GM23338 (cell line): ENCODE results near the gene SLCO4A1. TPM values are rescaled to one million over a fixed set of nuclear protein-coding genes. Genes with fewer than 3 reads are reported as not detected.

Experiments
- ATAC-seq: fragments of 200-7000 bp; cut with Tn5 transposase; 3 replicates; pipeline ENCODE4 v1.9.1; 2020
- DNase-seq: peaks from one replicate; pipeline ENCODE4 v3.0.0-alpha.2; 2015; ENCODE audit warnings: low spot score
- H2AFZ ChIP-seq: fragments of 200-600 bp; sonication (generic); 2 replicates; pipeline ENCODE4 v1.8.0; 2016; ENCODE audit warnings: antibody characterized with exemption, mild to moderate bottlenecking, moderate library complexity
- H3F3A ChIP-seq: fragments of 200-600 bp; sonication (generic); replicated peaks from 2 replicates; pipeline ENCODE4 v1.8.0; 2017; ENCODE audit warnings: antibody characterized with exemption, mixed run types, low read depth
- H3K27ac ChIP-seq: fragments of 200-600 bp; sonication (generic); 2 replicates; pipeline ENCODE4 v1.6.1; 2016; ENCODE audit warnings: low read depth
- H3K27me3 ChIP-seq: fragments of 200-600 bp; sonication (generic); 2 replicates; pipeline ENCODE4 v1.8.0; 2016; ENCODE audit warnings: mild to moderate bottlenecking, mixed run types, moderate library complexity; ENCODE audit not compliant: insufficient read depth
- H3K36me3 ChIP-seq: fragments of 200-600 bp; sonication (generic); 2 replicates; pipeline ENCODE4 v1.8.0; 2016; ENCODE audit warnings: mild to moderate bottlenecking; ENCODE audit not compliant: insufficient read depth
- H3K4me1 ChIP-seq: fragments of 200-600 bp; sonication (generic); 2 replicates; pipeline ENCODE4 v1.8.0; 2016; ENCODE audit warnings: mild to moderate bottlenecking, moderate library complexity; ENCODE audit not compliant: insufficient read depth
- H3K4me2 ChIP-seq: fragments of 200-600 bp; sonication (generic); 2 replicates; pipeline ENCODE4 v1.7.1; 2017; ENCODE audit warnings: mixed run types
- H3K4me3 ChIP-seq: fragments of 200-600 bp; sonication (generic); 2 replicates; pipeline ENCODE4 v1.6.1; 2016; ENCODE audit warnings: mixed run types
- H3K79me2 ChIP-seq: fragments of 200-600 bp; sonication (generic); replicated peaks from 2 replicates; pipeline ENCODE4 v1.8.0; 2017; ENCODE audit warnings: mild to moderate bottlenecking; ENCODE audit not compliant: insufficient read depth
- H3K9me2 ChIP-seq: fragments of 200-600 bp; sonication (generic); 2 replicates; pipeline ENCODE4 v1.8.0; 2017; ENCODE audit not compliant: insufficient read depth
- H4K20me1 ChIP-seq: fragments of 200-600 bp; sonication (generic); replicated peaks from 2 replicates; pipeline ENCODE4 v1.8.0; 2017; ENCODE audit warnings: mild to moderate bottlenecking; ENCODE audit not compliant: insufficient read depth
- H3K27ac Mint-ChIP-seq: 2 replicates; pipeline ENCODE4 v1.8.0; 2020; ENCODE audit warnings: inconsistent platforms, mild to moderate bottlenecking, moderate library complexity, mixed read lengths
- H3K27me3 Mint-ChIP-seq: 3 replicates; pipeline ENCODE4 v1.8.0; 2022; ENCODE audit warnings: low read depth, mild to moderate bottlenecking, moderate library complexity, mixed read lengths, inconsistent platforms; ENCODE audit not compliant: insufficient read depth, poor library complexity
- H3K36me3 Mint-ChIP-seq: 3 replicates; pipeline ENCODE4 v1.8.0; 2021; ENCODE audit warnings: low read depth, mild to moderate bottlenecking, inconsistent platforms, moderate library complexity, mixed read lengths
- H3K4me1 Mint-ChIP-seq: 3 replicates; pipeline ENCODE4 v1.8.0; 2020; ENCODE audit warnings: mild to moderate bottlenecking, inconsistent platforms, mixed read lengths
- H3K4me3 Mint-ChIP-seq: 3 replicates; pipeline ENCODE4 v1.8.0; 2021; ENCODE audit warnings: moderate library complexity, mild to moderate bottlenecking, inconsistent platforms, mixed read lengths
- H3K9me3 Mint-ChIP-seq: 3 replicates; pipeline ENCODE4 v1.8.0; 2020; ENCODE audit warnings: moderate library complexity, mild to moderate bottlenecking, inconsistent platforms, mixed read lengths
- CREB1 ChIP-seq: fragments of 250-450 bp; sonication (Bioruptor Pico); IDR thresholded peaks from 2 replicates; pipeline ENCODE4 v1.5.0; 2020; ENCODE audit warnings: low read depth, mild to moderate bottlenecking, moderate library complexity
- CTCF ChIP-seq, 2 experiments: fragments of 200-600 bp in 1 of 2; sonication (generic) in 1 of 2; conservative IDR thresholded peaks; 2 replicates each; pipeline versions ENCODE4 v1.5.1 to v1.6.1; 2016 to 2017; ENCODE audit warnings: antibody characterized with exemption in 2 of 2, low read depth in 2 of 2, mild to moderate bottlenecking in 2 of 2, moderate library complexity in 1 of 2
- EZH2 ChIP-seq: fragments of 200-600 bp; sonication (generic); IDR thresholded peaks from one replicate; pipeline ENCODE4 v1.8.0; 2017; ENCODE audit warnings: antibody characterized with exemption, mild to moderate bottlenecking, low read depth; ENCODE audit not compliant: unreplicated experiment
- EZH2phosphoT487 ChIP-seq: fragments of 200-600 bp; sonication (generic); IDR thresholded peaks from one replicate; pipeline ENCODE4 v1.8.1; 2018; ENCODE audit warnings: antibody characterized with exemption; ENCODE audit not compliant: unreplicated experiment
- JUNB ChIP-seq: IDR thresholded peaks from one replicate; pipeline ENCODE4 v1.6.1; 2016; ENCODE audit warnings: antibody characterized with exemption; ENCODE audit not compliant: unreplicated experiment
- NANOG ChIP-seq: IDR thresholded peaks from 2 replicates; pipeline ENCODE4 v1.6.1; 2016; ENCODE audit warnings: antibody characterized with exemption, borderline replicate concordance
- POLR2AphosphoS5 ChIP-seq: IDR thresholded peaks from 2 replicates; pipeline ENCODE4 v1.6.1; 2016; ENCODE audit warnings: antibody characterized with exemption, low read depth
- REST ChIP-seq: IDR thresholded peaks from one replicate; pipeline ENCODE4 v1.6.1; 2018; ENCODE audit warnings: antibody characterized with exemption; ENCODE audit not compliant: unreplicated experiment
- STAT1 ChIP-seq: IDR thresholded peaks from one replicate; pipeline ENCODE4 v1.6.1; 2016; ENCODE audit warnings: antibody characterized with exemption; ENCODE audit not compliant: unreplicated experiment
- ZNF114 ChIP-seq: fragments of 250-450 bp; sonication (Bioruptor Pico); IDR thresholded peaks from 2 replicates; pipeline ENCODE4 v1.5.0; 2020; ENCODE audit warnings: mild to moderate bottlenecking, moderate library complexity
- ZNF331 ChIP-seq: fragments of 250-450 bp; sonication (Bioruptor Pico); IDR thresholded peaks from 2 replicates; pipeline ENCODE4 v1.5.0; 2020; ENCODE audit warnings: low read depth, mild to moderate bottlenecking, moderate library complexity
- polyA plus RNA-seq: library from polyadenylated mRNA; unstranded; fragments of >200 nt; fragmentation: Nextera tagmentation; extraction: Ambion mirVana; gene quantifications from 2 replicates; pipeline ENCODE4 v1.2.1, GENCODE V29; 2016
- total RNA-seq: library from RNA; depleted of rRNA; stranded (reverse); fragments of >200 nt; shearing (Covaris generic); gene quantifications from 2 replicates; pipeline ENCODE4 v1.2.3, GENCODE V29; 2014
- TF ChIP-seq, protein P1 (sequence below): IDR thresholded peaks from 2 replicates; pipeline ENCODE4 v1.6.1; 2016; ENCODE audit warnings: antibody characterized with exemption
- TF ChIP-seq, protein P2 (sequence below): fragments of 250-450 bp; sonication (Bioruptor Pico); IDR thresholded peaks from 2 replicates; pipeline ENCODE4 v1.5.0; 2020; ENCODE audit warnings: mild to moderate bottlenecking, moderate library complexity

SLCO4A1 gene
- total and polyA plus RNA-seq, 2 experiments from 2014 or later, result 28.5 to 41.6 TPM

GRCh38 chr20:62685781-62686555, 43.7 kb downstream of the SLCO4A1 start:
- Mint-ChIP-seq H3K4me1 (peaks cover 16% of the 10 kb centered on the region), H3K4me3 (no peak overlapping the region), H3K27ac (no peak overlapping the region), H3K36me3 (no peaks in the 10 kb centered on the region), H3K9me3 (no peaks in the 10 kb centered on the region; the same call in 2 of the 3 replicates), H3K27me3 (peaks cover 15% of the 10 kb centered on the region)
- DNase-seq, result no peak
- Histone ChIP-seq H3K36me3 (no peaks in the 10 kb centered on the region), H4K20me1 (no peaks in the 10 kb centered on the region), H3K9me2 (no peaks in the 10 kb centered on the region), H3K27me3 (no peaks in the 10 kb centered on the region), H3F3A (no peaks in the 10 kb centered on the region), H3K27ac (no peak overlapping the region), H3K79me2 (no peaks in the 10 kb centered on the region), H2AFZ (no peak overlapping the region), H3K4me3 (no peak overlapping the region), H3K4me2 (no peak overlapping the region), H3K4me1 (no peaks in the 10 kb centered on the region)
- TF ChIP-seq EZH2, result no peak
- no peak for TF ChIP-seq EZH2phosphoT487
- TF ChIP-seq POLR2AphosphoS5, result no peak
- TF ChIP-seq ZNF114 (CRISPR knock-in tag), result no peak
- TF ChIP-seq, protein P1, sequence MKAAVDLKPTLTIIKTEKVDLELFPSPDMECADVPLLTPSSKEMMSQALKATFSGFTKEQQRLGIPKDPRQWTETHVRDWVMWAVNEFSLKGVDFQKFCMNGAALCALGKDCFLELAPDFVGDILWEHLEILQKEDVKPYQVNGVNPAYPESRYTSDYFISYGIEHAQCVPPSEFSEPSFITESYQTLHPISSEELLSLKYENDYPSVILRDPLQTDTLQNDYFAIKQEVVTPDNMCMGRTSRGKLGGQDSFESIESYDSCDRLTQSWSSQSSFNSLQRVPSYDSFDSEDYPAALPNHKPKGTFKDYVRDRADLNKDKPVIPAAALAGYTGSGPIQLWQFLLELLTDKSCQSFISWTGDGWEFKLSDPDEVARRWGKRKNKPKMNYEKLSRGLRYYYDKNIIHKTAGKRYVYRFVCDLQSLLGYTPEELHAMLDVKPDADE, result no peak
- TF ChIP-seq, protein P2, sequence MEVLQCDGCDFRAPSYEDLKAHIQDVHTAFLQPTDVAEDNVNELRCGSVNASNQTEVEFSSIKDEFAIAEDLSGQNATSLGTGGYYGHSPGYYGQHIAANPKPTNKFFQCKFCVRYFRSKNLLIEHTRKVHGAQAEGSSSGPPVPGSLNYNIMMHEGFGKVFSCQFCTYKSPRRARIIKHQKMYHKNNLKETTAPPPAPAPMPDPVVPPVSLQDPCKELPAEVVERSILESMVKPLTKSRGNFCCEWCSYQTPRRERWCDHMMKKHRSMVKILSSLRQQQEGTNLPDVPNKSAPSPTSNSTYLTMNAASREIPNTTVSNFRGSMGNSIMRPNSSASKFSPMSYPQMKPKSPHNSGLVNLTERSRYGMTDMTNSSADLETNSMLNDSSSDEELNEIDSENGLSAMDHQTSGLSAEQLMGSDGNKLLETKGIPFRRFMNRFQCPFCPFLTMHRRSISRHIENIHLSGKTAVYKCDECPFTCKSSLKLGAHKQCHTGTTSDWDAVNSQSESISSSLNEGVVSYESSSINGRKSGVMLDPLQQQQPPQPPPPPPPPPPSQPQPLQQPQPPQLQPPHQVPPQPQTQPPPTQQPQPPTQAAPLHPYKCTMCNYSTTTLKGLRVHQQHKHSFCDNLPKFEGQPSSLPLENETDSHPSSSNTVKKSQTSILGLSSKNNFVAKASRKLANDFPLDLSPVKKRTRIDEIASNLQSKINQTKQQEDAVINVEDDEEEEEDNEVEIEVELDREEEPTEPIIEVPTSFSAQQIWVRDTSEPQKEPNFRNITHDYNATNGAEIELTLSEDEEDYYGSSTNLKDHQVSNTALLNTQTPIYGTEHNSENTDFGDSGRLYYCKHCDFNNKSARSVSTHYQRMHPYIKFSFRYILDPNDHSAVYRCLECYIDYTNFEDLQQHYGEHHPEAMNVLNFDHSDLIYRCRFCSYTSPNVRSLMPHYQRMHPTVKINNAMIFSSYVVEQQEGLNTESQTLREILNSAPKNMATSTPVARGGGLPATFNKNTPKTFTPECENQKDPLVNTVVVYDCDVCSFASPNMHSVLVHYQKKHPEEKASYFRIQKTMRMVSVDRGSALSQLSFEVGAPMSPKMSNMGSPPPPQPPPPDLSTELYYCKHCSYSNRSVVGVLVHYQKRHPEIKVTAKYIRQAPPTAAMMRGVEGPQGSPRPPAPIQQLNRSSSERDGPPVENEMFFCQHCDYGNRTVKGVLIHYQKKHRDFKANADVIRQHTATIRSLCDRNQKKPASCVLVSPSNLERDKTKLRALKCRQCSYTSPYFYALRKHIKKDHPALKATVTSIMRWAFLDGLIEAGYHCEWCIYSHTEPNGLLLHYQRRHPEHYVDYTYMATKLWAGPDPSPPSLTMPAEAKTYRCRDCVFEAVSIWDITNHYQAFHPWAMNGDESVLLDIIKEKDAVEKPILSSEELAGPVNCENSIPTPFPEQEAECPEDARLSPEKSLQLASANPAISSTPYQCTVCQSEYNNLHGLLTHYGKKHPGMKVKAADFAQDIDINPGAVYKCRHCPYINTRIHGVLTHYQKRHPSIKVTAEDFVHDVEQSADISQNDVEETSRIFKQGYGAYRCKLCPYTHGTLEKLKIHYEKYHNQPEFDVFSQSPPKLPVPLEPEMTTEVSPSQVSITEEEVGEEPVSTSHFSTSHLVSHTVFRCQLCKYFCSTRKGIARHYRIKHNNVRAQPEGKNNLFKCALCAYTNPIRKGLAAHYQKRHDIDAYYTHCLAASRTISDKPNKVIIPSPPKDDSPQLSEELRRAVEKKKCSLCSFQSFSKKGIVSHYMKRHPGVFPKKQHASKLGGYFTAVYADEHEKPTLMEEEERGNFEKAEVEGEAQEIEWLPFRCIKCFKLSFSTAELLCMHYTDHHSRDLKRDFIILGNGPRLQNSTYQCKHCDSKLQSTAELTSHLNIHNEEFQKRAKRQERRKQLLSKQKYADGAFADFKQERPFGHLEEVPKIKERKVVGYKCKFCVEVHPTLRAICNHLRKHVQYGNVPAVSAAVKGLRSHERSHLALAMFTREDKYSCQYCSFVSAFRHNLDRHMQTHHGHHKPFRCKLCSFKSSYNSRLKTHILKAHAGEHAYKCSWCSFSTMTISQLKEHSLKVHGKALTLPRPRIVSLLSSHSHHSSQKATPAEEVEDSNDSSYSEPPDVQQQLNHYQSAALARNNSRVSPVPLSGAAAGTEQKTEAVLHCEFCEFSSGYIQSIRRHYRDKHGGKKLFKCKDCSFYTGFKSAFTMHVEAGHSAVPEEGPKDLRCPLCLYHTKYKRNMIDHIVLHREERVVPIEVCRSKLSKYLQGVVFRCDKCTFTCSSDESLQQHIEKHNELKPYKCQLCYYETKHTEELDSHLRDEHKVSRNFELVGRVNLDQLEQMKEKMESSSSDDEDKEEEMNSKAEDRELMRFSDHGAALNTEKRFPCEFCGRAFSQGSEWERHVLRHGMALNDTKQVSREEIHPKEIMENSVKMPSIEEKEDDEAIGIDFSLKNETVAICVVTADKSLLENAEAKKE, result no peak
- no peak for TF ChIP-seq REST
- no peak for TF ChIP-seq NANOG
- TF ChIP-seq STAT1, result no peak
- TF ChIP-seq CREB1 (CRISPR knock-in tag), result no peak
- no peak for TF ChIP-seq JUNB
- TF ChIP-seq ZNF331 (CRISPR knock-in tag), result no peak
- TF ChIP-seq CTCF (conservative IDR thresholded peaks at IDR 0.05; ENCODE audit: low read depth in 2 of 2), result no peak
- peak; percentile 54 for ATAC-seq
